GM12865 (cell line): ENCODE measurements around the gene BABAM2.

Experiments
- DNase-seq: peaks from one replicate; pipeline ENCODE4 v3.0.0; 2010; ENCODE audit warnings: low read depth
- H3K4me3 ChIP-seq: 2 replicates; pipeline ENCODE4 v1.5.1; 2011; ENCODE audit warnings: mild to moderate bottlenecking, low read depth, low read length, control low read depth
- TF ChIP-seq, protein P1 (sequence below): IDR thresholded peaks from 2 replicates; pipeline ENCODE4 v1.5.1; 2011; ENCODE audit warnings: low read length, control low read depth, low read depth, inconsistent platforms; ENCODE audit not compliant: insufficient read depth; ENCODE audit errors: missing control alignments

BABAM2 gene

DNA sequence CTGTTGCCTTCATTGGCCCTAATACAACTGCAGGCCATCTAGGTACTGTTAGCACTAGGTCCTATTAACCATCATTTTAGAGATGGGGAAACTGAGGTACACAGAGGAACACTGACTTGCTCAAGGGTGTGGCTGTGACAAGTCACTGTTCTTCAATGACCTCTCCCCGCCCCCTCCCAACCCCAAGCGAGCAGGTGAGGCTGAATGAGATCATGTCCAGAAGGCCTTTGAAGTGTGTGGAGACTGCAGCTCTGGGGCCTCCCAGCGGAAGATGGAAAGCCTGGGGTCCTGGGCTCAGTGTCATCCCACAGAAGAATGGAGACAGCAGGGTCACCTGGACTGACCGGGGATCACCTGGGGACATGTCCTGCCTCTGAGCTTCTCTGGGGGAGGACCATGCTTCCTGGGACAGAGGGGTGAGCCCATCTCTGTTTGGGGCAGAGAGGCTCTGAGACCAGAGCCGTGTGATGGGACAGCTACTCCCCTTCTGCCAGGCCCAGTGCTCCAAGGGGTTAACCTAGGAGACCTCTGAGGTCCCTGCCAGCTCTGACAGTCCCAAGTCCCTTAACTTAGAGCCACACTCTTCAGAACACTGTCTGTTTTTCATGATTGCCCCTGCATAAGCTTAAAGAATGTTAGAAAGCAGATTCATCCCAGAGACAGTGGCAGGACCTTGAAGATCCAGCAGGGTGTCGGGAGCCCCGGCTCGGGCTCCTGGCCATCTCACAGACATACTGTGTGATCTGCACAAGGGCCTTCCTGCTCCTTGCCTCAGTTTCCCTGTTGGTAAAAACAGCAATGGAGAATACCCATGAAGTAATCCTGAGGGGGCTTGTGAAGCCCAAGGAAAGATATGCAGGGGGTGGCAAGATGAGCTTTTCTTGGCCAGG is 485.5 kb downstream of the BABAM2 start:
- no peak overlapping the region for H3K4me3 ChIP-seq
- TF ChIP-seq, protein P1, sequence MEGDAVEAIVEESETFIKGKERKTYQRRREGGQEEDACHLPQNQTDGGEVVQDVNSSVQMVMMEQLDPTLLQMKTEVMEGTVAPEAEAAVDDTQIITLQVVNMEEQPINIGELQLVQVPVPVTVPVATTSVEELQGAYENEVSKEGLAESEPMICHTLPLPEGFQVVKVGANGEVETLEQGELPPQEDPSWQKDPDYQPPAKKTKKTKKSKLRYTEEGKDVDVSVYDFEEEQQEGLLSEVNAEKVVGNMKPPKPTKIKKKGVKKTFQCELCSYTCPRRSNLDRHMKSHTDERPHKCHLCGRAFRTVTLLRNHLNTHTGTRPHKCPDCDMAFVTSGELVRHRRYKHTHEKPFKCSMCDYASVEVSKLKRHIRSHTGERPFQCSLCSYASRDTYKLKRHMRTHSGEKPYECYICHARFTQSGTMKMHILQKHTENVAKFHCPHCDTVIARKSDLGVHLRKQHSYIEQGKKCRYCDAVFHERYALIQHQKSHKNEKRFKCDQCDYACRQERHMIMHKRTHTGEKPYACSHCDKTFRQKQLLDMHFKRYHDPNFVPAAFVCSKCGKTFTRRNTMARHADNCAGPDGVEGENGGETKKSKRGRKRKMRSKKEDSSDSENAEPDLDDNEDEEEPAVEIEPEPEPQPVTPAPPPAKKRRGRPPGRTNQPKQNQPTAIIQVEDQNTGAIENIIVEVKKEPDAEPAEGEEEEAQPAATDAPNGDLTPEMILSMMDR, result no peak
- DNase-seq, result no peak

GRCh38 chr2:28377195-28377816 is 486.8 kb downstream of the BABAM2 start:
- no peak for DNase-seq
- TF ChIP-seq, protein P1, result no peak
- H3K4me3 ChIP-seq, result no peak overlapping the region

GRCh38 chr2:28377984-28378678 is 487.6 kb downstream of the BABAM2 start:
- TF ChIP-seq, protein P1, result no peak
- no peak overlapping the region for H3K4me3 ChIP-seq
- no peak for DNase-seq

- TF ChIP-seq, protein P1, result no peak
- no peak overlapping the region for H3K4me3 ChIP-seq
Observed at GRCh38 chr2:28378679-28379584, 488.4 kb downstream of the BABAM2 start.

DNA sequence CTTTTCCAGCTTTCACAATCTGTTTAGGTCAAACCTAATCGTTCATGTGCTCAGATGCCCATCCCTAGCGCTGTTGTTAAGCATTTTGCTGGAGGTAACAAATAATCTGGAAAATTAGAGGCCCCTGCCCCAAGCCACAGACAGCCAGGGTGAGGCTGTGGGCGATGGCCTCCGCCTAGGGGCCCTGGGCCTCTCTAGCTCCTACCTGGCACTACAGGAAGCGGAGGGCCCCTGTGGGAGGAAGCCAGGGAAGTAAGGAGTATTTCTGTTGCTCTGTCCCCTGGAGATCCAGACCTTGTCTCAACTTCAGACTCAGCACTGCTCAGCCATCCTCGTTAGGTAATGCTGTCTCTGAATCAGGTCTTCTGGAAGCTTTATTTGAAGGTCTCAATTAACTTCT is 489.7 kb downstream of the BABAM2 start:
- no peak for DNase-seq
- TF ChIP-seq, protein P1, result no peak
- H3K4me3 ChIP-seq, result no peak overlapping the region

More at GRCh38 chr2:28378679-28379584, 488.4 kb downstream of the BABAM2 start:
- no peak for DNase-seq
